AG04450 (cell line): Measurements from ENCODE around the gene SLC6A6. TPM values are rescaled to one million over a fixed set of nuclear protein-coding genes. Genes with fewer than 3 reads are reported as not detected.

Experiments
- CTCF ChIA-PET: fragments of 300-600, 350-600 bp; formaldehyde crosslinking; extraction: SDS; loops from one replicate; lab custom pipeline; 2022; ENCODE audit warnings: antibody characterized with exemption, inconsistent platforms; lab: Charles Lee
- POLR2A ChIA-PET: fragments of 350-600 bp; formaldehyde crosslinking; extraction: SDS; loops from one replicate; lab custom pipeline; 2021; ENCODE audit warnings: antibody characterized with exemption, inconsistent platforms; lab: Yijun Ruan, JAX
- DNase-seq: peaks from one replicate; pipeline ENCODE4 v3.0.0-alpha.2; 2011; ENCODE audit warnings: low read depth, low spot score
- H3K27ac ChIP-seq: one replicate; pipeline ENCODE4 v1.5.1; 2012; ENCODE audit warnings: low read depth, low read length, control low read depth
- H3K27me3 ChIP-seq: one replicate; pipeline ENCODE4 v1.6.0; 2012; ENCODE audit warnings: low read length; ENCODE audit not compliant: control insufficient read depth, insufficient read depth
- H3K4me3 ChIP-seq: 2 replicates; pipeline ENCODE4 v1.5.1; 2011; ENCODE audit warnings: mild to moderate bottlenecking, low read depth, low read length, control low read depth
- H3K9me3 ChIP-seq: 2 replicates; pipeline ENCODE4 v1.5.1; 2012; ENCODE audit warnings: low read length; ENCODE audit not compliant: control insufficient read depth, insufficient read depth
- polyA plus RNA-seq: library from polyadenylated mRNA; depleted of rRNA; stranded (reverse); fragments of >200 nt; gene quantifications from 2 replicates; pipeline ENCODE4 v1.2.3, GENCODE V29; 2011
- TF ChIP-seq, protein P1 (sequence below): IDR thresholded peaks from 2 replicates; pipeline ENCODE4 v1.5.1; 2011; ENCODE audit warnings: low read depth, low read length, control low read depth, inconsistent platforms

Gene SLC6A6
- polyA plus RNA-seq, 1 experiment, result 30.8 TPM

DNA sequence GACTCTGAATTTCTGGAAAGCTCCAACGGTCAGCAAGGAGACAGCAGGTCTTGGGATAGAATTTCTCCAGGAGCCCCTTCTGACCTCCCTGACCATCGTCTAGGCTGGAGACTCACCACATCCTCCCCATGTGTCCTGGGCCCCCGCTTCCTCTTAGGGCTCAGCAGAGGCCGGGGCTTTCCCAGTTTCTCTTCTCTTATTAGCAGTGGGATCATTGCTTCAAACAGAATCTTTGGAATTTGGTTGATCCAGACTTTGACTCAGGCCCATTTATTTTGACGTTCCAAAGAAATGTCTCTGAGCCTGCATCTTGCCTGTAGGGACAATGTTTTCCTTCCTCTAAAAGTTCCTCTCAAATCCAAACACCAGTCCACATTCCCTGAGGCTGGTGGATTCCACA, 38.4 kb upstream of the SLC6A6 start:
- no peak for DNase-seq
- CTCF ChIA-PET, result interaction anchor here (2.2 kb wide), 1 partner anchor 161 kb away, joined by 5 read pairs; no protein-coding TSS in a partner anchor
- POLR2A ChIA-PET, result interaction anchor here (0.6 to 1.2 kb wide), 2 partner anchors 153 to 185 kb away, joined by 3 read pairs; partner anchors contain the start of genes LSM3 and XPC
- Histone ChIP-seq H3K9me3 (no peaks in the 10 kb centered on the region; the same call in 1 of the 2 replicates), H3K27ac (no peak overlapping the region), H3K27me3 (peaks cover 24% of the 10 kb centered on the region), H3K4me3 (no peak overlapping the region)
- TF ChIP-seq, protein P1, sequence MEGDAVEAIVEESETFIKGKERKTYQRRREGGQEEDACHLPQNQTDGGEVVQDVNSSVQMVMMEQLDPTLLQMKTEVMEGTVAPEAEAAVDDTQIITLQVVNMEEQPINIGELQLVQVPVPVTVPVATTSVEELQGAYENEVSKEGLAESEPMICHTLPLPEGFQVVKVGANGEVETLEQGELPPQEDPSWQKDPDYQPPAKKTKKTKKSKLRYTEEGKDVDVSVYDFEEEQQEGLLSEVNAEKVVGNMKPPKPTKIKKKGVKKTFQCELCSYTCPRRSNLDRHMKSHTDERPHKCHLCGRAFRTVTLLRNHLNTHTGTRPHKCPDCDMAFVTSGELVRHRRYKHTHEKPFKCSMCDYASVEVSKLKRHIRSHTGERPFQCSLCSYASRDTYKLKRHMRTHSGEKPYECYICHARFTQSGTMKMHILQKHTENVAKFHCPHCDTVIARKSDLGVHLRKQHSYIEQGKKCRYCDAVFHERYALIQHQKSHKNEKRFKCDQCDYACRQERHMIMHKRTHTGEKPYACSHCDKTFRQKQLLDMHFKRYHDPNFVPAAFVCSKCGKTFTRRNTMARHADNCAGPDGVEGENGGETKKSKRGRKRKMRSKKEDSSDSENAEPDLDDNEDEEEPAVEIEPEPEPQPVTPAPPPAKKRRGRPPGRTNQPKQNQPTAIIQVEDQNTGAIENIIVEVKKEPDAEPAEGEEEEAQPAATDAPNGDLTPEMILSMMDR, result no peak

DNA sequence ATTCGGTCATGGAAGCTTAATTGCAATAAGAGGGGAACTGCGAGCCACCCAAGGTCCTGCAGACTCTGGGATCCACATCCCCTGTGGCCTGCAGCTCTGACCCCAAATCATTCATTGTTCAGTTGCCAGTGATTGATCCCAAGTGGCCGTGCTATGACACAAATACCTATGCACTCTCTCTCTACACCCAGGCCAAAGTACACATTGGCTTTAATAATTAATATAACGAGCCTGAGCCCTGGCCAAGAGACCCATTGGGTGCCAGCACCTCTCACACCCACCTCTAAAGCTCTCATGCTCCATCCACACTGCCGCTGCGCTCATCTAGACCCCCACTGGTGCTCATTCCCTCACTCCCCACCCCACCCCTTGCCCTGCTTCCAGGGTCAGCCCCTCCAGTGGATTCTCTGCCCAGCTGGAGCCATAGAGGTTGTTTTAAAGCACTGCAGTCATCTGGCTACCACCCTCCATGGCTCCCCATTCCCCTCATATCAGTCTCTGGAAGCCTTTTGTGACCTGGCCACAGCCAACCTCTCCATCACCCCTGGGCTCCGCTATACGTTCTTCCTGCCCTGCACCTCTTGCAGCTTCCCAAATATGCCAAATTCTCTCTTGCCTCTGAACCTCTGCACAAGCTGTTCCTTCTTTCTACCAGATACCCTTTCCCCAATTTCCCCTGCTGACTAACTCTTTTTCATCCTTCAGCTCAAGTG, 37.7 kb upstream of the SLC6A6 start:
- Histone ChIP-seq H3K27me3 (peaks cover 27% of the 10 kb centered on the region), H3K9me3 (no peaks in the 10 kb centered on the region; the same call in none of the 2 replicates), H3K27ac (no peak overlapping the region), H3K4me3 (no peak overlapping the region)
- POLR2A ChIA-PET, result interaction anchor here (1.2 kb wide), 1 partner anchor 186 kb away, joined by 3 read pairs; the partner anchor contains the start of genes LSM3 and XPC
- CTCF ChIA-PET, result interaction anchor here (2.2 kb wide), 1 partner anchor 161 kb away, joined by 5 read pairs; no protein-coding TSS in a partner anchor
- TF ChIP-seq, protein P1, result no peak
- no peak for DNase-seq

DNA sequence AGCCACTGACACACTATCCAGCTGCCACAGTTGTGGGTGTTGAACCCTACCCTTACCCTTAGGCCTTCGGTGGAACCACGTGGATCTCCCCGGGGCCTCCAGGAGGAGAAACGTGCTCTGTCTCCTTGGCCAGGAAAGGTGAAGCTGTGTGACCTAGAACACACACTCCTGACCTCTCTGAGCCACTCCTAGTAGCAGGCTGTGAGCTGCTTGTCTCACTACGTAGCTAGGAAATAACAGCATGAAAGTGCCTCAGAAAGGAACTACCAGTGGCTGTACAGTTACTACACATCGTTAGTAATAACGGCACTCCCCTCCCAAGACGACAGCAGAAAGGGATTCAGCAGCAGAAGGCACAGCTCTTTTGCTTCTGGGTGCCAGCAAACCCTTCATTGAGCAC, 36.2 kb upstream of the SLC6A6 start:
- TF ChIP-seq, protein P1, result no peak
- ChIA-PET CTCF (interaction anchor here (2.2 kb wide), 1 partner anchor 163 kb away, joined by 5 read pairs; no protein-coding TSS in a partner anchor), POLR2A (no interaction called here)
- Histone ChIP-seq H3K27ac (no peak overlapping the region), H3K27me3 (peaks cover 29% of the 10 kb centered on the region), H3K9me3 (no peaks in the 10 kb centered on the region; the same call in none of the 2 replicates), H3K4me3 (no peak overlapping the region)
- no peak for DNase-seq

DNA sequence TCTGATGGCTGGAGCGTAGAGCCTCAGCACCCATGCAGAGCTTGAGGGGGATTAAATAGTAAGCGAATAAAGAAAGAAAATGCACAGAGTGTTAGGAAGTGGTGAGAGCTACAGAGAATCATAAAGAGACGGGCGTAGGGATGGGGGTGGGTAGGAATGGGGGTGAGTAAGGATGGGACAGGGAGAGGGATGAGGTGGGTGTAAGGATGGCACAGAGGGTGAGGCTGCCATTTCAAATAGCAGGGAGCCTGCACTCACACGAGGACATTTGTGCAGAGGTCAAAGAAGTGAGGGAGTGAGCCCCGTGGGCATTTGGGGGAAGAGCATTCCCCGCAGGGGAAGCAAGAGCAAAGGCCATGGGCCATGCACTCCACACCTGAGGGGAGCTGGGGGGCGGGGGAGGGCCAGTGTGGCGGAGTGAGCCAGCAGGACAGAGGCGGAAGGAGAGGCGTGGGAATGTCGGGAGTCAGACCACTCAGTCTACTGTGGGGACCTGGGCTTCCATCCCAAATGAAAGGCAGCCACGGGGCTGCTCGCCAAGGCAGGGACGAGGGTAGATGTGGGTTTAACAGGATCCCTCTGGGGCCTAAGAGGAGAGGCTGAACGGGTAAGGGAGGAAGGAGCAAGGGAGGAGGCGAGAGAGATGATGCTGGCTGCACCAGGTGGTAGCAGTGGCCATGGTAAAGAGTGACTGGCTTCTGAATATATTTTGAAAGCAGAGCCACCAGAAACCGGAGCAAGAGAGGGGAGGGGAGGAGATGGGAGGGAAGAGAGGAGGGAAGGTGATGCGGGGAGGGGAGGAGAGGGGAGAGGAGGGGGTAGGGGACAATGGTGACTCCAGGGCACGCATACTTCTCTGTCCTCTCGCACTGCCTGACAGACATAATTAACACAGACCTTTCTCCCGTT, 35.2 kb upstream of the SLC6A6 start:
- H3K27me3 ChIP-seq, result peaks cover 29% of the 10 kb centered on the region
- no peak for DNase-seq
- POLR2A ChIA-PET, result no interaction called here
- TF ChIP-seq, protein P1, result no peak
- H3K27ac ChIP-seq, result no peak overlapping the region
- no peaks in the 10 kb centered on the region; the same call in none of the 2 replicates for H3K9me3 ChIP-seq
- CTCF ChIA-PET, result interaction anchor here (0.7 kb wide), 1 partner anchor 15 kb away, joined by 3 read pairs; no protein-coding TSS in a partner anchor
- H3K4me3 ChIP-seq, result no peak overlapping the region
